Lung (tissue), 12 donors: ENCODE data around the gene MRPS14. TPM values are rescaled to one million over a fixed set of nuclear protein-coding genes. Genes with fewer than 3 reads are reported as not detected.
A peak's percentile ranks its signal among the peaks of the same experiment; 100 is the strongest.

Experiments
- ATAC-seq: fragments of 200-7000 bp; cut with Tn5 transposase; one replicate; pipeline ENCODE4 v1.9.1; 2020; ENCODE audit warnings: moderate number of reproducible peaks; ENCODE audit not compliant: insufficient read depth, low FRiP score
- DNase-seq, 3 donors: peaks; one replicate each; pipeline ENCODE4 v3.0.0-alpha.2; 2013 to 2017
- H3K27ac ChIP-seq, 2 donors: one replicate each; pipeline ENCODE4 v1.5.1; 2013; ENCODE audit warnings: mild to moderate bottlenecking in 2 of 2, moderate library complexity in 2 of 2, control low read depth in 1 of 2, inconsistent platforms in 1 of 2, low read depth in 1 of 2, low read length in 1 of 2
- H3K27me3 ChIP-seq, 3 donors: one replicate each; pipeline ENCODE4 v1.5.1; 2013; ENCODE audit warnings: low read length in 2 of 3; ENCODE audit not compliant: control insufficient read depth in 3 of 3, insufficient read depth in 3 of 3
- H3K36me3 ChIP-seq, 4 donors: one replicate each; pipeline ENCODE4 v1.5.1; 2013; ENCODE audit warnings: low read length in 4 of 4, mild to moderate bottlenecking in 1 of 4, moderate library complexity in 1 of 4; ENCODE audit not compliant: control insufficient read depth in 4 of 4, insufficient read depth in 4 of 4
- H3K4me1 ChIP-seq, 5 donors: one replicate each; pipeline ENCODE4 v1.5.1; 2013; ENCODE audit warnings: low read length in 5 of 5, mild to moderate bottlenecking in 2 of 5, moderate library complexity in 1 of 5; ENCODE audit not compliant: control insufficient read depth in 5 of 5, insufficient read depth in 5 of 5
- H3K4me3 ChIP-seq: one replicate; pipeline ENCODE4 v1.5.1; 2013; ENCODE audit warnings: mild to moderate bottlenecking, control low read depth, moderate library complexity
- H3K9ac ChIP-seq, 2 donors: one replicate each; pipeline ENCODE4 v1.5.1; 2013; ENCODE audit warnings: low read length in 2 of 2, control low read depth in 1 of 2; ENCODE audit not compliant: insufficient read depth in 1 of 2
- H3K9me3 ChIP-seq, 4 donors: one replicate each; pipeline ENCODE4 v1.5.1; 2013; ENCODE audit warnings: low read length in 3 of 4, mild to moderate bottlenecking in 1 of 4, moderate library complexity in 1 of 4; ENCODE audit not compliant: control insufficient read depth in 4 of 4, insufficient read depth in 3 of 4
- CTCF ChIP-seq: IDR thresholded peaks from 2 replicates; pipeline ENCODE4 v1.5.1; 2012; ENCODE audit warnings: mild to moderate bottlenecking; ENCODE audit errors: control extremely low read depth, extremely low read depth
- WGBS, 2 donors: extraction: QIAGEN DNeasy Blood & Tissue Kit; methylation state at CpG; one replicate each; pipeline ENCODE4 v1.1.7; 2013; 5-methylcytosine and 5-hydroxymethylcytosine counted together
- polyA plus RNA-seq, 2 donors: library from polyadenylated mRNA; stranded (reverse); fragments of 200-250 nt; gene quantifications; one replicate each; pipeline ENCODE4 v1.2.1, GENCODE V29; 2013
- total RNA-seq, 2 donors: library from RNA; depleted of rRNA in 1 of 2; stranded (reverse); fragments of >200 nt in 1 of 2; gene quantifications; one replicate each; pipeline ENCODE4 v1.2.1, GENCODE V29; 2014 to 2021
- donor health status: control.
- donor health status: control.
- donor health status: Bipolar disorder and iron deficiency.
- donor health status: healthy.
- donor health status: DM: yes; HTN: yes; CAD: no.

Gene MRPS14
- total and polyA plus RNA-seq, 4 donors, result 13.4 to 39.7 (median 23.5) TPM

- Histone ChIP-seq H3K27me3 (no peaks in the 10 kb centered on the region), H3K27ac (no peak overlapping the region), H3K4me3 (no peak overlapping the region), H3K36me3 (no peaks in the 10 kb centered on the region), H3K9me3 (no peaks in the 10 kb centered on the region), H3K4me1 (peaks cover 0 to 15% (median 0%) of the 10 kb centered on the region in 5 donors), H3K9ac (no peak overlapping the region)
- WGBS, 2 donors, result 80 to 84% methylated on average over 3 of the region's 3 CpGs
- DNase-seq (no peak), ATAC-seq (no peak)
- TF ChIP-seq CTCF, result no peak
These were observed 28.1 kb downstream of the MRPS14 start for GRCh38 chr1:174995121-174995520.

- Histone ChIP-seq H3K36me3 (peaks cover 0 to 1% (median 0%) of the 10 kb centered on the region in 4 donors), H3K9me3 (no peaks in the 10 kb centered on the region), H3K27me3 (no peaks in the 10 kb centered on the region), H3K4me3 (no peak overlapping the region), H3K4me1 (peaks cover 0 to 11% (median 0%) of the 10 kb centered on the region in 5 donors), H3K27ac (no peak overlapping the region), H3K9ac (peak overlapping the region in 1 of 2 donors; percentile 8)
- TF ChIP-seq CTCF, result no peak
- peak in 2 of 3 donors; percentile 38 to 44 for DNase-seq
- ATAC-seq, result no peak
- WGBS, 2 donors, result 86 to 91% methylated on average over 1 of the region's 1 CpG
These were observed 31.8 kb downstream of the MRPS14 start for GRCh38 chr1:174991473-174991872.

GRCh38 chr1:174990382-174990999 is 32.7 kb downstream of the MRPS14 start:
- Histone ChIP-seq H3K4me1 (peaks cover 0 to 11% (median 0%) of the 10 kb centered on the region in 5 donors), H3K9ac (peak overlapping the region; percentile 19 to 96), H3K27me3 (no peaks in the 10 kb centered on the region), H3K9me3 (no peaks in the 10 kb centered on the region), H3K4me3 (peak overlapping the region; percentile 31), H3K36me3 (peaks cover 0 to 1% (median 0%) of the 10 kb centered on the region in 4 donors), H3K27ac (peak overlapping the region; percentile 67 to 77)
- no peak for TF ChIP-seq CTCF
- peak; percentile 90 for ATAC-seq
- WGBS, 2 donors, result 13 to 18% methylated on average over 6 of the region's 6 CpGs
- DNase-seq, result peak in 2 of 3 donors; percentile 72 to 74
